HepG2 (cell line): Measurements from ENCODE around the gene UBE3B. TPM values are rescaled to one million over a fixed set of nuclear protein-coding genes. Genes with fewer than 3 reads are reported as not detected.

Experiments
- ATAC-seq: fragments of 200-7000 bp; cut with Tn5 transposase; 3 replicates; pipeline ENCODE4 v1.9.1; 2020; ENCODE audit warnings: mild to moderate bottlenecking, moderate library complexity
- BruUV-seq: library from RNA; stranded (reverse); fragments of 400-500 nt; replicated peaks from 2 replicates; lab custom pipeline; 2021; lab: Mats Ljungman, UMichigan
- CTCF ChIA-PET: fragments of 300-600 bp; formaldehyde crosslinking; extraction: SDS; loops from one replicate; lab custom pipeline; 2021; ENCODE audit warnings: low total read pairs, inconsistent platforms, low intra/inter-chr PET ratio; lab: Yijun Ruan, JAX
- POLR2A ChIA-PET: fragments of 350-600 bp; sonication (Branson Sonifier 250); formaldehyde crosslinking; loops from one replicate; lab custom pipeline; 2020; ENCODE audit warnings: antibody characterized with exemption, inconsistent platforms; lab: Yijun Ruan, JAX
- DNase-seq: peaks from one replicate; pipeline ENCODE4 v3.0.0-alpha.2; 2015; ENCODE audit warnings: low spot score
- FAIRE-seq: peaks from 3 replicates; lab custom pipeline; 2011; peaks lifted over from hg19 to GRCh38; lab: Jason Lieb, UNC
- H2AFZ ChIP-seq: one replicate; pipeline ENCODE4 v1.6.1; 2011; ENCODE audit warnings: low read length, inconsistent platforms
- H3K27ac ChIP-seq: fragments of 300-600 bp; 3 replicates; pipeline ENCODE4 v1.8.0; 2011; ENCODE audit warnings: mixed run types, mild to moderate bottlenecking, mixed read lengths, low read length, inconsistent platforms; ENCODE audit not compliant: insufficient read depth; ENCODE audit errors: extremely low read length
- H3K27me3 ChIP-seq, 2 experiments: fragments of 200-600 bp in 1 of 2; 2 replicates in 1 of 2; 3 replicates in 1 of 2; pipeline versions ENCODE4 v1.6.0 to v1.8.0; 2011; ENCODE audit warnings: low read length in 2 of 2, mild to moderate bottlenecking in 2 of 2, moderate library complexity in 2 of 2, inconsistent platforms in 1 of 2; ENCODE audit not compliant: insufficient read depth in 2 of 2, control insufficient read depth in 1 of 2
- H3K36me3 ChIP-seq, 2 experiments: fragments of 200-600 bp in 1 of 2; replicated peaks in 1 of 2; 2 replicates in 1 of 2; 3 replicates in 1 of 2; pipeline versions ENCODE4 v1.5.1 to v1.8.0; 2011; ENCODE audit warnings: low read length in 2 of 2, inconsistent platforms in 1 of 2; ENCODE audit not compliant: insufficient read depth in 2 of 2, control insufficient read depth in 1 of 2
- H3K4me1 ChIP-seq: 2 replicates; pipeline ENCODE4 v1.5.1; 2012; ENCODE audit warnings: low read length, inconsistent platforms; ENCODE audit not compliant: insufficient read depth
- H3K4me2 ChIP-seq: 2 replicates; pipeline ENCODE4 v1.6.0; 2011; ENCODE audit warnings: low read depth, low read length, inconsistent platforms
- H3K4me3 ChIP-seq, 3 experiments: fragments of 200-600 bp in 1 of 3; sonication (generic), shearing (Covaris generic) in 1 of 3; replicated peaks in 1 of 3; 2 replicates each; pipeline ENCODE4 v1.5.1; 2011 to 2016; ENCODE audit warnings: low read length in 3 of 3, inconsistent platforms in 2 of 3, low read depth in 2 of 3, mild to moderate bottlenecking in 2 of 3, control low read depth in 1 of 3, mixed read lengths in 1 of 3; ENCODE audit not compliant: insufficient read depth in 1 of 3
- H3K79me2 ChIP-seq: one replicate; pipeline ENCODE4 v1.6.1; 2011; ENCODE audit warnings: low read length, inconsistent platforms; ENCODE audit not compliant: insufficient read depth
- H3K9ac ChIP-seq: 2 replicates; pipeline ENCODE4 v1.6.0; 2011; ENCODE audit warnings: mild to moderate bottlenecking, low read depth, low read length, inconsistent platforms; ENCODE audit not compliant: insufficient read depth
- H3K9me3 ChIP-seq: 2 replicates; pipeline ENCODE4 v1.5.1; 2012; ENCODE audit warnings: mild to moderate bottlenecking, low read length
- H4K20me1 ChIP-seq: 2 replicates; pipeline ENCODE4 v1.6.0; 2011; ENCODE audit warnings: inconsistent platforms, mild to moderate bottlenecking, low read length, moderate library complexity; ENCODE audit not compliant: insufficient read depth
- ATM ChIP-seq: fragments of 450-650 bp; IDR thresholded peaks from 2 replicates; pipeline ENCODE4 v1.7.1; 2017; ENCODE audit warnings: mild to moderate bottlenecking, borderline replicate concordance
- HNF4A ChIP-seq: sonication (generic); formaldehyde crosslinking; IDR thresholded peaks from 2 replicates; pipeline ENCODE4 v1.4.0; 2020; ENCODE audit warnings: missing genetic modification reagents
- NFIB ChIP-seq: sonication (generic); formaldehyde crosslinking; IDR thresholded peaks from 2 replicates; pipeline ENCODE4 v1.9.0; 2021; ENCODE audit warnings: missing genetic modification reagents, mild to moderate bottlenecking, borderline replicate concordance
- PAF1 ChIP-seq: IDR thresholded peaks from 2 replicates; pipeline ENCODE4 v1.6.1; 2016; ENCODE audit warnings: missing genetic modification reagents, missing compliant biosample characterization
- PITX1 ChIP-seq: sonication (generic); formaldehyde crosslinking; IDR thresholded peaks from 2 replicates; pipeline ENCODE4 v1.5.1; 2020; ENCODE audit warnings: mild to moderate bottlenecking, missing genetic modification reagents
- SALL1 ChIP-seq: sonication (generic); formaldehyde crosslinking; IDR thresholded peaks from 2 replicates; pipeline ENCODE4 v1.8.0; 2022; ENCODE audit warnings: mild to moderate bottlenecking, missing genetic modification reagents
- SMC3 ChIP-seq: IDR thresholded peaks from 2 replicates; pipeline ENCODE4 v1.6.1; 2011; ENCODE audit warnings: low read length, improper control_type of control experiment
- SMYD3 ChIP-seq: sonication (generic); formaldehyde crosslinking; IDR thresholded peaks from 2 replicates; pipeline ENCODE4 v1.8.1; 2023; ENCODE audit warnings: mild to moderate bottlenecking, missing genetic modification reagents
- SOX6 ChIP-seq, 2 experiments: fragments of 450-650 bp in 1 of 2; sonication (generic) in 1 of 2; formaldehyde crosslinking in 1 of 2; IDR thresholded peaks; 2 replicates each; pipeline versions ENCODE4 v1.4.0 to v1.6.1; 2017 to 2020; ENCODE audit warnings: antibody characterized with exemption in 1 of 2, mild to moderate bottlenecking in 1 of 2, missing genetic modification reagents in 1 of 2
- ZBTB42 ChIP-seq: sonication (generic); formaldehyde crosslinking; IDR thresholded peaks from 2 replicates; pipeline ENCODE4 v1.5.0; 2020; ENCODE audit warnings: mild to moderate bottlenecking, missing genetic modification reagents
- ZNF101 ChIP-seq: sonication (generic); formaldehyde crosslinking; IDR thresholded peaks from 2 replicates; pipeline ENCODE4 v1.4.0; 2020; ENCODE audit warnings: mild to moderate bottlenecking, low read depth, missing genetic modification reagents, borderline replicate concordance
- WGBS: methylation state at CpG from one replicate; pipeline ENCODE4 v1.1.6; 2017; ENCODE audit warnings: low lambda C conversion rate; 5-methylcytosine and 5-hydroxymethylcytosine counted together
- in situ Hi-C: cut with HindIII; loops from 2 replicates; pipeline ENCODE4 v1.10.0; 2017; ENCODE audit warnings: low pct_unique_long_range_greater_than_20kb; ENCODE audit not compliant: extremely low pct_ligation_motif_present
- intact Hi-C: fragments of 100-400 bp; cut with micrococcal nuclease; formaldehyde crosslinking; loops from one replicate; pipeline ENCODE4 v1.10.0; 2022; ENCODE audit not compliant: unreplicated experiment
- polyA plus RNA-seq, 8 experiments: library from polyadenylated mRNA; depleted of rRNA in 3 of 8; stranded (reverse) in 7 of 8; unstranded in 1 of 8; fragments of >200 nt; fragmentation: Illumina TruSeq in 4 of 8; extraction: Trizol in 4 of 8; gene quantifications; 2 replicates each; pipeline versions ENCODE4 v1.2.1 to v1.2.3, GENCODE V29; 2011 to 2016; ENCODE audit warnings: low read depth in 4 of 8, missing spikeins in 1 of 8, mixed read lengths in 1 of 8; ENCODE audit not compliant: insufficient read depth in 1 of 8
- total RNA-seq, 5 experiments: library from RNA; depleted of rRNA; stranded (reverse); fragments of >200 nt; fragmentation: Illumina TruSeq; extraction: Trizol; gene quantifications; 2 replicates each; pipeline ENCODE4 v1.2.3, GENCODE V29; 2016; ENCODE audit warnings: low read depth in 1 of 5
- TF ChIP-seq, protein P1 (sequence below): sonication (generic); IDR thresholded peaks from 2 replicates; pipeline ENCODE4 v1.6.1; 2016; ENCODE audit warnings: low read depth, borderline replicate concordance
- TF ChIP-seq, protein P2 (sequence below): sonication (generic); formaldehyde crosslinking; IDR thresholded peaks from 2 replicates; pipeline ENCODE4 v1.4.0; 2020; ENCODE audit warnings: missing genetic modification reagents, borderline replicate concordance
- TF ChIP-seq, protein P3 (sequence below): sonication (generic); formaldehyde crosslinking; IDR thresholded peaks from 2 replicates; pipeline ENCODE4 v1.9.0; 2022; ENCODE audit warnings: missing genetic modification reagents, mild to moderate bottlenecking, borderline replicate concordance

UBE3B gene
- total and polyA plus RNA-seq, 2 of the 13 experiments (the other 11 are each of a cell fraction or from before 2014, with no cell fraction given): 22.7 to 25.3 TPM

DNA sequence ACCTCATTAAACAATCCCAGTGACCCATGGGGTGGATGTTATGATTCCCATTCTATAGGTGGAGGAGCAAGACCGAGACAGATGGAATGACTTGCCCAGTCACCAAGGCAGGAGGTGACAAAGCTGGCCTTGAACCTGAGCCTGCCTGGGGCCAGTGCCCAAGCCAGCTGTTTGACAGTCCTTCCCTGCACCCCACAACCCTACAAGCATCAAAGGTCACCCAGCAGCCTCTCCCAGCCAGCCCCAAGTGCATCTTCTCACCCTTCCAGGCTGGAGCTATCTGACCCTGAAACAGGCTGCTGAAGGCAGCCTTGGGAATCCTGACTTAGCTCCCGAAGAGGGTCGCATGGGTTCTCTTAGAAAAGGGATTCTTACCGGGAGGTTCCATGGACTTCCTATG is 75.5 kb downstream of the UBE3B start:
- intact Hi-C loops: no loop called here
- ATAC-seq: peak; percentile 17
- in situ Hi-C loops: no loop called here
- 0% methylated on average over 4 of the region's 4 CpGs for WGBS
- Histone ChIP-seq H2AFZ (no peak overlapping the region), H4K20me1 (no peaks in the 10 kb centered on the region), H3K9ac (no peak overlapping the region), H3K79me2 (no peaks in the 10 kb centered on the region), H3K4me3 (no peak overlapping the region), H3K36me3 (no peaks in the 10 kb centered on the region; a peak in 1 of 5 replicates), H3K4me2 (0 out of 2 replicates have a peak overlapping the region, but pooled peaks have one; percentile 15), H3K9me3 (no peaks in the 10 kb centered on the region), H3K27me3 (peaks cover 6 to 39% of the 10 kb centered on the region in 2 experiments), H3K27ac (no peak overlapping the region), H3K4me1 (peaks cover 62% of the 10 kb centered on the region)
- CTCF ChIA-PET: no interaction called here
- no peak for TF ChIP-seq ATM
- TF ChIP-seq, protein P1, sequence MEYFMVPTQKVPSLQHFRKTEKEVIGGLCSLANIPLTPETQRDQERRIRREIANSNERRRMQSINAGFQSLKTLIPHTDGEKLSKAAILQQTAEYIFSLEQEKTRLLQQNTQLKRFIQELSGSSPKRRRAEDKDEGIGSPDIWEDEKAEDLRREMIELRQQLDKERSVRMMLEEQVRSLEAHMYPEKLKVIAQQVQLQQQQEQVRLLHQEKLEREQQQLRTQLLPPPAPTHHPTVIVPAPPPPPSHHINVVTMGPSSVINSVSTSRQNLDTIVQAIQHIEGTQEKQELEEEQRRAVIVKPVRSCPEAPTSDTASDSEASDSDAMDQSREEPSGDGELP: peak; percentile 44; the same call in 1 of the 2 replicates
- DNase-seq: no peak
- FAIRE-seq: no peak
- BruUV-seq: no TSS peak
- POLR2A ChIA-PET: interaction anchor here (1.0 to 3.8 kb wide), 2 partner anchors 20 to 41 kb away, joined by 3 to 18 read pairs; partner anchors contain the start of genes MMAB and MVK

DNA sequence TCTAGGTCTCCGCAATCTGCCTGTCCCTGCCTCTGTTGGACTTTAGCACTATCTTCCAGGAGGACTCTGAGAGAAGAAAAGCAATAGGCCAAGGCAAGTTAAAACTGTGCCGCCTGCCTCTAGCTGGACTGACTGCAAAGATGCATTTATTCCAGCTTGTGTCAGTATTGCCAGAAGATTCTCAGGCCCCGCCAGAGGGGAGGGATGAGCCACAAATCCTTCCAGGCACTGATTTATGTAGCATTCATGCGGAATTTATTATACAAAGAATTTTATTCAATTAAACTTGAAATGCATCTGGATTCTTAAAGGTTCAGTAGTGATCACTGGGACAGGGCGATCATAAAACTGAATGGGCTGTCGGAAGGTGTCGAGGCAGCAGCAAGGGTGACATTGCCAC is 76.0 kb downstream of the UBE3B start:
- Histone ChIP-seq H3K79me2 (no peaks in the 10 kb centered on the region), H3K27me3 (peaks cover 4 to 34% of the 10 kb centered on the region in 2 experiments), H3K9ac (no peak overlapping the region), H3K4me3 (no peak overlapping the region), H3K36me3 (no peaks in the 10 kb centered on the region; a peak in 1 of 5 replicates), H3K9me3 (no peaks in the 10 kb centered on the region), H3K27ac (no peak overlapping the region), H2AFZ (no peak overlapping the region), H3K4me1 (peaks cover 67% of the 10 kb centered on the region), H4K20me1 (no peaks in the 10 kb centered on the region), H3K4me2 (0 out of 2 replicates have a peak overlapping the region, but pooled peaks have one; percentile 15)
- ChIA-PET CTCF (no interaction called here), POLR2A (interaction anchor here (1.0 to 3.8 kb wide), 2 partner anchors 19 to 41 kb away, joined by 3 to 18 read pairs; partner anchors contain the start of genes MMAB and MVK)
- no peak for FAIRE-seq
- ATAC-seq: peak; percentile 5
- no peak for DNase-seq
- in situ Hi-C loops (no loop called here), intact Hi-C loops (no loop called here)
- 48% methylated on average over 7 of the region's 7 CpGs for WGBS
- no TSS peak for BruUV-seq
- TF ChIP-seq, protein P2, sequence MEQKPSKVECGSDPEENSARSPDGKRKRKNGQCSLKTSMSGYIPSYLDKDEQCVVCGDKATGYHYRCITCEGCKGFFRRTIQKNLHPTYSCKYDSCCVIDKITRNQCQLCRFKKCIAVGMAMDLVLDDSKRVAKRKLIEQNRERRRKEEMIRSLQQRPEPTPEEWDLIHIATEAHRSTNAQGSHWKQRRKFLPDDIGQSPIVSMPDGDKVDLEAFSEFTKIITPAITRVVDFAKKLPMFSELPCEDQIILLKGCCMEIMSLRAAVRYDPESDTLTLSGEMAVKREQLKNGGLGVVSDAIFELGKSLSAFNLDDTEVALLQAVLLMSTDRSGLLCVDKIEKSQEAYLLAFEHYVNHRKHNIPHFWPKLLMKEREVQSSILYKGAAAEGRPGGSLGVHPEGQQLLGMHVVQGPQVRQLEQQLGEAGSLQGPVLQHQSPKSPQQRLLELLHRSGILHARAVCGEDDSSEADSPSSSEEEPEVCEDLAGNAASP: no peak
- TF ChIP-seq PAF1 (no peak), ZNF101 (CRISPR knock-in tag) (no peak), HNF4A (0 out of 2 replicates have a peak, but pooled peaks have one; percentile 0), SOX6 (IDR thresholded peaks at IDR 0.05) (no peak), SOX6 (CRISPR knock-in tag; IDR thresholded peaks at IDR 0.05) (0 out of 2 replicates have a peak, but pooled peaks have one; percentile 4), PITX1 (CRISPR knock-in tag) (no peak), ZBTB42 (CRISPR knock-in tag) (no peak), NFIB (no peak), SALL1 (CRISPR knock-in tag) (no peak), SMYD3 (no peak), SMC3 (no peak)
- TF ChIP-seq, protein P3, sequence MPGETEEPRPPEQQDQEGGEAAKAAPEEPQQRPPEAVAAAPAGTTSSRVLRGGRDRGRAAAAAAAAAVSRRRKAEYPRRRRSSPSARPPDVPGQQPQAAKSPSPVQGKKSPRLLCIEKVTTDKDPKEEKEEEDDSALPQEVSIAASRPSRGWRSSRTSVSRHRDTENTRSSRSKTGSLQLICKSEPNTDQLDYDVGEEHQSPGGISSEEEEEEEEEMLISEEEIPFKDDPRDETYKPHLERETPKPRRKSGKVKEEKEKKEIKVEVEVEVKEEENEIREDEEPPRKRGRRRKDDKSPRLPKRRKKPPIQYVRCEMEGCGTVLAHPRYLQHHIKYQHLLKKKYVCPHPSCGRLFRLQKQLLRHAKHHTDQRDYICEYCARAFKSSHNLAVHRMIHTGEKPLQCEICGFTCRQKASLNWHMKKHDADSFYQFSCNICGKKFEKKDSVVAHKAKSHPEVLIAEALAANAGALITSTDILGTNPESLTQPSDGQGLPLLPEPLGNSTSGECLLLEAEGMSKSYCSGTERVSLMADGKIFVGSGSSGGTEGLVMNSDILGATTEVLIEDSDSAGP (CRISPR knock-in tag): 0 out of 2 replicates have a peak, but pooled peaks have one; percentile 8
